Keratinocyte (primary cell): Measurements from ENCODE around the gene RBM10. TPM values are rescaled to one million over a fixed set of nuclear protein-coding genes. Genes with fewer than 3 reads are reported as not detected.

Source experiments
- DNase-seq: peaks from one replicate; pipeline ENCODE4 v3.0.0-alpha.2; 2011; ENCODE audit warnings: low read depth, missing footprints, low spot score
- FAIRE-seq: peaks from 2 replicates; lab custom pipeline; 2011; peaks lifted over from hg19 to GRCh38; lab: Jason Lieb, UNC
- H2AFZ ChIP-seq: 2 replicates; pipeline ENCODE4 v1.6.0; 2012; ENCODE audit warnings: low read length, control low read depth, inconsistent platforms; ENCODE audit not compliant: control insufficient read depth
- H3K27ac ChIP-seq: 2 replicates; pipeline ENCODE4 v1.5.1; 2011; ENCODE audit warnings: low read length; ENCODE audit not compliant: control insufficient read depth, insufficient read depth
- H3K27me3 ChIP-seq: 3 replicates; pipeline ENCODE4 v1.6.0; 2011; ENCODE audit warnings: low read length; ENCODE audit not compliant: control insufficient read depth, insufficient read depth; ENCODE audit errors: extremely low read depth
- H3K36me3 ChIP-seq, 2 experiments: 2 replicates in 1 of 2; 3 replicates in 1 of 2; pipeline ENCODE4 v1.5.1; 2011; ENCODE audit warnings: low read length in 2 of 2, mild to moderate bottlenecking in 1 of 2; ENCODE audit not compliant: control insufficient read depth in 2 of 2, insufficient read depth in 2 of 2; ENCODE audit errors: extremely low read depth in 1 of 2
- H3K4me1 ChIP-seq: 3 replicates; pipeline ENCODE4 v1.5.1; 2011; ENCODE audit warnings: low read length; ENCODE audit not compliant: control insufficient read depth, insufficient read depth; ENCODE audit errors: extremely low read depth
- H3K4me2 ChIP-seq: 3 replicates; pipeline ENCODE4 v1.6.0; 2011; ENCODE audit warnings: low read depth, low read length; ENCODE audit not compliant: control insufficient read depth, insufficient read depth; ENCODE audit errors: extremely low read depth
- H3K4me3 ChIP-seq, 3 experiments: fragments of 200-600 bp in 1 of 3; sonication (generic) in 1 of 3; 2 replicates in 2 of 3; 3 replicates in 1 of 3; pipeline ENCODE4 v1.5.1; 2011 to 2016; ENCODE audit warnings: low read length in 3 of 3, mild to moderate bottlenecking in 3 of 3, control low read depth in 2 of 3, inconsistent platforms in 1 of 3, low read depth in 1 of 3, mixed read lengths in 1 of 3, mixed run types in 1 of 3, moderate library complexity in 1 of 3; ENCODE audit not compliant: control insufficient read depth in 2 of 3, insufficient read depth in 2 of 3; ENCODE audit errors: extremely low read depth in 1 of 3
- H3K79me2 ChIP-seq: 2 replicates; pipeline ENCODE4 v1.6.0; 2012; ENCODE audit warnings: low read length; ENCODE audit not compliant: control insufficient read depth, insufficient read depth
- H3K9ac ChIP-seq: 3 replicates; pipeline ENCODE4 v1.6.0; 2011; ENCODE audit warnings: low read length; ENCODE audit not compliant: control insufficient read depth, insufficient read depth; ENCODE audit errors: extremely low read depth
- H3K9me1 ChIP-seq: 3 replicates; pipeline ENCODE4 v1.6.0; 2011; ENCODE audit warnings: low read length; ENCODE audit not compliant: control insufficient read depth, insufficient read depth; ENCODE audit errors: extremely low read depth
- H3K9me3 ChIP-seq: 2 replicates; pipeline ENCODE4 v1.5.1; 2012; ENCODE audit warnings: low read depth, low read length; ENCODE audit not compliant: control insufficient read depth
- H4K20me1 ChIP-seq: 3 replicates; pipeline ENCODE4 v1.6.0; 2011; ENCODE audit warnings: low read length; ENCODE audit not compliant: control insufficient read depth, insufficient read depth; ENCODE audit errors: extremely low read depth
- CTCF ChIP-seq, 3 experiments: IDR thresholded peaks in 1 of 3; conservative IDR thresholded peaks in 1 of 3; optimal IDR thresholded peaks in 1 of 3; 2 replicates in 2 of 3; 3 replicates in 1 of 3; pipeline versions ENCODE3 to v1.5.1; 2011; ENCODE audit warnings: low read length in 3 of 3, mild to moderate bottlenecking in 3 of 3, moderate library complexity in 2 of 3, control low read depth in 1 of 3, inconsistent platforms in 1 of 3; ENCODE audit not compliant: insufficient read depth in 2 of 3; ENCODE audit errors: extremely low read depth in 1 of 3
- EZH2 ChIP-seq: IDR thresholded peaks from one replicate; pipeline ENCODE4 v1.6.1; 2012; ENCODE audit warnings: inconsistent platforms, mild to moderate bottlenecking, low read length, moderate library complexity
- dilution Hi-C: fragments of 300-500 bp; cut with MboI; formaldehyde crosslinking; loops from one replicate; pipeline ENCODE4 v1.7.0; 2020; ENCODE audit warnings: low sequenced_read_pairs; ENCODE audit not compliant: extremely low pct_ligation_motif_present
- polyA plus RNA-seq, 5 experiments: library from polyadenylated mRNA; depleted of rRNA in 3 of 5; stranded (reverse) in 3 of 5; stranded (forward) in 1 of 5; unstranded in 1 of 5; fragments of >200 nt; gene quantifications; 1 replicate in 1 of 5; 2 replicates in 3 of 5; 3 replicates in 1 of 5; pipeline versions ENCODE4 v1.2.1 to v1.2.3, GENCODE V29; 2011 to 2012; ENCODE audit warnings: missing spikeins in 2 of 5, low read depth in 1 of 5, low replicate concordance in 1 of 5

Gene RBM10
- polyA plus RNA-seq, 1 donor (not counting 4 experiments of a cell fraction or from before 2014, with no cell fraction given), result 10.8 TPM

- peaks cover 0 to 2% of the 10 kb centered on the region in 2 experiments for H3K36me3 ChIP-seq
- FAIRE-seq (no peak), DNase-seq (no peak)
- no peak overlapping the region for H3K9ac ChIP-seq
- no peaks in the 10 kb centered on the region for H3K9me3 ChIP-seq
- H4K20me1 ChIP-seq, result no peaks in the 10 kb centered on the region
- dilution Hi-C loops, result no loop called here
- H3K79me2 ChIP-seq, result peaks cover 8% of the 10 kb centered on the region
- no peaks in the 10 kb centered on the region for H3K4me1 ChIP-seq
- H2AFZ ChIP-seq, result no peak overlapping the region
- no peaks in the 10 kb centered on the region for H3K27me3 ChIP-seq
- TF ChIP-seq CTCF (optimal IDR thresholded peaks at IDR 0.05 in 1 of 3, IDR thresholded peaks at IDR 0.05 in 1 of 3, conservative IDR thresholded peaks at IDR 0.05 in 1 of 3; ENCODE audit: extremely low read depth in 1 of 3, insufficient read depth in 2 of 3, low read length in 3 of 3), result no peak
- no peak for TF ChIP-seq EZH2
- H3K4me3 ChIP-seq, result no peak overlapping the region
- H3K27ac ChIP-seq, result no peak overlapping the region
- no peak overlapping the region for H3K4me2 ChIP-seq
- no peaks in the 10 kb centered on the region for H3K9me1 ChIP-seq
These were observed 21.1 kb downstream of the RBM10 start for GRCh38 chrX:47166126-47166525.

- Histone ChIP-seq H2AFZ (no peak overlapping the region), H3K9me3 (no peaks in the 10 kb centered on the region), H3K4me1 (no peaks in the 10 kb centered on the region), H3K27me3 (no peaks in the 10 kb centered on the region), H4K20me1 (no peaks in the 10 kb centered on the region), H3K79me2 (peaks cover 5% of the 10 kb centered on the region), H3K4me2 (no peak overlapping the region), H3K9ac (no peak overlapping the region), H3K36me3 (peaks cover 0 to 2% of the 10 kb centered on the region in 2 experiments), H3K27ac (no peak overlapping the region), H3K9me1 (no peaks in the 10 kb centered on the region), H3K4me3 (no peak overlapping the region)
- DNase-seq (no peak), FAIRE-seq (no peak)
- dilution Hi-C loops, result no loop called here
- no peak for TF ChIP-seq CTCF (optimal IDR thresholded peaks at IDR 0.05 in 1 of 3, IDR thresholded peaks at IDR 0.05 in 1 of 3, conservative IDR thresholded peaks at IDR 0.05 in 1 of 3; ENCODE audit: extremely low read depth in 1 of 3, insufficient read depth in 2 of 3, low read length in 3 of 3)
- no peak for TF ChIP-seq EZH2
These were observed 23.6 kb downstream of the RBM10 start for GRCh38 chrX:47168495-47169073.
